Colon (tissue), 2 donors: ENCODE results near the gene NANP.
"Not testable (repeated sequence)": the region's sequence is repeated elsewhere in the genome, so short reads cannot be mapped to it uniquely, and the experiment has no call there.

Source experiments
- FAIRE-seq: peaks from 2 replicates; lab custom pipeline; 2012; peaks lifted over from hg19 to GRCh38; lab: Jason Lieb, UNC
- donor health status: control.
- donor health status: control.

Gene NANP

GRCh38 chr20:25623736-25624499 lies at the start of gene NANP:
NANP (minus strand) TSS chr20:25624014; CDS start chr20:25623948, 66 bp downstream.
- FAIRE-seq: no peak

DNA sequence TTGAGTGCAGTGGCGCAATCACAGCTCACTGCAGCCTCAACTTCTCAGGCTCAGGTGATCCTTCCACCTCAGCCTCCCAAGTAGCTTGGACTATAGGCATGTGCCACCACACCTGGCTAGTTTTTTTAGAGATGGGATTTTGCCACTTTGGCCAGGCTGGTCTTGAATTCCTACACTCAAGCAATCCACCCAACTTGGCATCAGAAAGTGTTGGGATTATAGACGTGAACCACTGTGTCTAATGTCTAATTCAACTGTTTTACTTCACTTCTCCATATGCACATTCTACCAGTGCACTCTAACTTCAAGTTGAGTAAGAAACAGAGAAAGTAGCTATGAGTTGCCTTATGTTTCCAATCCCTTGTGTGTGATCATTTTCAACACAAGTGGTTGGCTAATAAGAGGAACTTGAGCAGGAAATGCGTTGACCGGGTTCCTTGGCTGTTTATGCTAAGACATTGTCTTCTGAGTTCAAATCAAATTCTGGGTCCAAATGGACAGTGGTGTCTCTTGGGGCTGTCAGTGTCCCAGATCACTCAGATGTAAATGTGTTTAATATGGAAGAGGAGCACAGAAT lies 48.9 kb upstream of the NANP start:
- FAIRE-seq: no peak

DNA sequence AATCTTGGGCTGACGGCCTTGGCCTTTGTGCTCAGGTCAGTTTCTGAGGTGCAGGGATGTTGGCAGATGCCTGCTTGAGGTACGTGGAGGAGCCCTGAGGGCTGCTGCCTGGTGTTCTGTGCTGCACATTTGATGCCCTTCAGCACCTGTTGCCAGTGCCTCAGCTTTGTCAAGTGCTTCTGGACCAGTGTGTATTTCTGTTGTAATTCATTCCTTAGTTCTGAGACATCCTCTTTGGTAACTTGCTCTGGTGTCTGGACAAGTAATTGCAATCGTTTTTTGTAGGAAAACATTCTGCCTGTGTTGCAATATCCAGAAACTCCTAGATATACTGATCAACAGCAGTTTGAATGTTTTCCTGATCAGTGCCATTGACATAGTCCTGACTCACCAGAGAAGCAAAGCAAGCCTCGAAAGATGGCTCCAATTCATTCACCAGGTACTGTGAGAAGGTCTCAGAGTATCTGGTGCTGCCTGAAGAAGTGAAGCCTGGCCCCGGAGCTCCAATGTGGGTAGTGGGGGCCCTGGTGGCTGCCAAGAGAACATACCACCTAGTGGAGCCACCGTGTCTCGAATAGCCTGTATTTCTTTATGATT lies 46.1 kb upstream of the NANP start:
- no peak for FAIRE-seq

DNA sequence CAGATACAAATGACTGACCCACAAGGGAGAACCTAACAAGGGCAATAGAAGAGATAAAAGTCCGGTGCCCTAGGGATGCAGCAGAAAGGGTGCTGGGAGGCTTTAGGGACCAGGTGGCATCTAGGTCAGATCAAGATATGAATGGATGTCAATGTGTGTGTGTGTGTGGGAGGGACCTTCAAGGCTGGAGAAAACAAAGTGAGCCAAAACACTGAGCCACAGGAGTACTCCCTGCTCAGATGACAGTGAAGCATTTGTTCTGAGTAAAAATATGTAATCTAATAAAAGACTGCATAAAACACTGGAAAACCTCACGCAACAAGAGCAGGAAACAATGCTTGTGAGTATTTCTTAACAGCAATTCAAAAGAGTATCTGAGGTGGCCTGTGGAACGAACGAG lies 44.6 kb upstream of the NANP start:
- no peak for FAIRE-seq

DNA sequence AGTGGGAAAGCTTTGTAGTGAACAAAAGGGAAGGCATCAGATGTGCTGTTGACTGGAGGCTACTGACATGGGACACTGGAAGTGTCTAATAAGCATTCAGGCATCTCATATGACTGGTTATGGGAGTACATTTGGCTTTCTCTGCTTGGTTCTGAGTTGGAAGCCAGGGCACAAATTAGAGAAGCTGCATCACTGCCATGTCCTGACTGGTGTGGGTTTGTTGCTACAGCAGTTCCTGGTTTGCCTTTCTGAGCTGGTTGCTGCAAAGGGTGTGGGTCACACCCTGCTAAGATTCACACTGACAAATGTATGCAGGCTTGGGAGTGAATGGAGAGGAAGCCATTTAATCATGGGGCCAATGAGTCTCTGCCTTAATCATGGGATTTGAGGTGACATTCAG lies 36.2 kb upstream of the NANP start:
- no peak for FAIRE-seq

- FAIRE-seq: no peak
Observed at GRCh38 chr20:25654487-25654886, 30.7 kb upstream of the NANP start.

GRCh38 chr20:25652866-25653265 lies 29.1 kb upstream of the NANP start:
- not testable (repeated sequence) for FAIRE-seq

GRCh38 chr20:25644814-25645213 lies 21.0 kb upstream of the NANP start:
- no peak for FAIRE-seq

DNA sequence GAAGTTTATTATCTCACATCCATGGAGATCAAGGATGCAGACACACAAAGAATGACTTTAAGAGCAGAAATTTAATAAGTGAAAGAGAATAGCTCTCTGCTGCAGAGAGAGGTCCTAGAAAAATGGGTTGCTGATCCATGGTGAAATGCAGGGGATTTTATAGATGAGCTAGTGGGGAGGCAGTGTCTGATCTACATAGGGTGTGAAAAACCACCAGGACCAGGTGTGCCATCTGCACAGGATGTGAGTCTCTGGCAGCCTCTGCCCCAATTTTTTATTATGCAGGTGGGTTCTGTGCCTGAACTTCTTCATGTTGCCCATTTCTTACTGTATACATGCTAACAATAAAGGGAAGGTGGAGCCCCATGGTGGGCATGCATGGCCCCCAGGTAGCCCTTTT lies 19.9 kb upstream of the NANP start:
- FAIRE-seq: no peak

- FAIRE-seq: no peak
Observed at GRCh38 chr20:25637247-25637646, 13.4 kb upstream of the NANP start.

GRCh38 chr20:25632940-25633790 lies 9.4 kb upstream of the NANP start:
- FAIRE-seq: no peak

DNA sequence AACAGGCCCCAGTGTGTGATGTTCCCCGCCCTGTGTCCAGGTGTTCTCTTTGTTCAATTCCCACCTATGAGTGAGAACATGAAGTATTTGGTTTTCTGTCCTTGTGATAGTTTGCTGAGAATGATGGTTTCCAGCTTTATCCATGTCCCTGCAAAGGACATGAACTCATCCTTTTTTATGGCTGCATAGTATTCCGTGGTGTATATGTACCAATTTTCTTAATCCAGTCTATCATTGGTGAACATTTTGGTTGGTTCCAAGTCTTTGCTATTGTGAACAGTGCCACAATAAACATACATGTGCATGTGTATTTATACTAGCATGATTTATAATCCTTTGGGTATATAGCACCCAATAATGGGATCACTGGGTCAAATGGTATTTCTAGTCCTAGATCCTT lies 6.8 kb upstream of the NANP start:
- not testable (repeated sequence) for FAIRE-seq

GRCh38 chr20:25629816-25630499 lies 6.1 kb upstream of the NANP start:
- no peak for FAIRE-seq

- no peak for FAIRE-seq
Observed at GRCh38 chr20:25626779-25627178, 3.0 kb upstream of the NANP start.

DNA sequence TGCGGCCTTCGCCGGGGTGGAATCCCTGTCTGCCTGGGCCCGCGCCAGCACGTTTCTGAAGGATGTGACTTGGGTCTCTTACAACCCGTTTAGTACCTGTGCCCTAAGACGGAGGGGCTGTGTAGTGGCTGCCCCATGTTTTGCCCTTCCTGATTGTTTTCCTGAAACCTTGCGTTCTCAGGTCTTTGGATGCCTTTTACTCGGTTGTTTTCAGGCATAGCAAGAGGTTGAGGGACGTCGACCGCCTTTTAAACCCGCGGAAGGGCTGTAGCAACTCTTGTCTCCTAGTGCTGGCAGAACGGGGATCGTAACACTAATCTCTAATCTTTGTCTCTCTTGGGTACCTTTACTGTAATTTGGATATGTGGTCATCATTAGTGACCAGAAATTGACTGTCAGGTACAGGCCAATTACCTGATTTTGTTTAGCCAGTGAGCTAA lies 706 bp upstream of the NANP start:
- FAIRE-seq: no peak

DNA sequence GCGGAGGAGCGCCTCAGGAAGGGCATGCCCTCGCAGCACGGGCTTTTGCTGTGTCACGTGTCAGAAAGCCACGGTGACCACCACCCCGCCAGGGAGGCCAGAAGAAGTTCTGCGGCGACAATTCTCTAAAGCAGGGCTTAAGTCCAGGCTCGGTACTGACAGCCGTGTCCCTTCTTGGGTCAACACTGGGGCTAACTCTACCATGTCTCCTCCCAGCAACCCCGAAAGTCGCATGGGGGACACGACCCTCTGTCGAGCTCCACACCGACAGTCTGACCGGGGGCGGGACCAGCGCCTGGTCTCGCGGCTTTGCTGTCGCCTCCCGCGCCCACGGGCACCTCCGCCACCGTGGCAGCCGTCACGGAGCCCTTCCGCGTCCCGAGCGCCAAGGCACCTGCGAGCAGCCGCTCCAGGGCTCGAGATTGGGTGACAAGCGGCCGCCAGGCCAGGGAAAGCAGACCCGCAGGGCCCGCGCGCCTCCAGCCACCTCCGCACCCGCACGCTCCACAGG lies 534 bp downstream of the NANP start:
- FAIRE-seq: no peak

DNA sequence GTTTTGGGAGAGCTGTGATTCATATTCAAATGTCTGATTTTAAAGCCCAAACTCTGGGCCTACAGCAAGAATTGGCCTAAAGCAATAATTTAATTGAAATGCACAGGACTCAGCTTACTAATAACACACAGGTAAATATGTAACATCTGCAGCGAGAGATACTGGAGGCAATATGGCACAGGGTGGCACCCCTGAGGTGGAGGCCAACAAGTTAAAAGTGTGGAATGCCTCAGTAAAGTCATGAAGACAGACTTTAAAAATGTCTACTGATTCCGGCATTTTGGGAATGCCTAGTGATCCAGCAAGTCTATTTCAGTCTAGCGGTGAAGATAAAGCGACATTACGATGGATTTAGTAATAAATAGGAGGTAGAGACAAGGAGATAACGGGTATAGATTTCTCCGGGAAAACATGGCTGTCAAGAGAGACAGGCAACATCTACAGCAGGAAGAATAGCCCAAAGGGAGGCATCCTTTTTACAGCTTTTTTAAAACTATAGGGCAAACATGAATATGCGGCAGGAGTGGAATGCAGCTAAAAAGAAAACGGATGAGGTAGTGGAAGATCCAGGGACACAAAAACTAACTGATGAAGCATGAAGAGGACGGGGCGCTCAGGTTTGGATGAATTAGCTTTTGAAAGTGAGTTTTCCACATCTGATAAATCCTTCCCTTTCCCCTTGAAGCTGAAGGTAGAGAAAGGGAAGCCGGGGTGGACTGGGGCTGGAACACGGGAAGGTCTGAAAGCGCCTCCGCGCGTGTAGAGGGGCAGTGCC lies 1.2 kb downstream of the NANP start:
- FAIRE-seq: no peak

- no peak for FAIRE-seq
Observed at GRCh38 chr20:25622049-25622448, 1.8 kb downstream of the NANP start.

- FAIRE-seq: no peak
Observed at GRCh38 chr20:25619514-25619913, 4.3 kb downstream of the NANP start.

DNA sequence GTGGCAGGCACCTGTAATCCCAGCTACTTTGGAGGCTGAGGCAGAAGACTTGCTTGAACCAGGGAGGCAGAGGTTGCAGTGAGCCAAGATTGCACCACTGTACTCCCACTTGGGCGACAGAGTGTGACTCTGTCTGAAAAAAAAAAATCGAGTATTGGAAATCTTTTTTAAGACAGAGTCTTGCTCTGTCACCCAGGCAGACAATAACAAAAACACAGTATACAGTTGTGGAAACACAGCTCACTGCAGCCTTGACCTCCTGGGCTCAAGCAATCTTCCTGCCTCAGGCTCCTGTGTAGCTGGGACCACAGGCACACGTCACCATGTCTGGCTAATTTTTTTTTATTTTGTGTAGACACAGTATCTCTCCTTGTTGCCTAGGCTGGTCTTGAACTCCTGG lies 15.0 kb downstream of the NANP start:
- FAIRE-seq: no peak

- FAIRE-seq: no peak
Observed at GRCh38 chr20:25606094-25606695, 17.6 kb downstream of the NANP start.
